ENCODE results near the gene CCDC80. TPM values are rescaled to one million over a fixed set of nuclear protein-coding genes. Genes with fewer than 3 reads are reported as not detected.

CCDC80 gene
- total RNA-seq, 6 experiments from 2014 or later, result 326 to 388 (median 358) TPM

DNA sequence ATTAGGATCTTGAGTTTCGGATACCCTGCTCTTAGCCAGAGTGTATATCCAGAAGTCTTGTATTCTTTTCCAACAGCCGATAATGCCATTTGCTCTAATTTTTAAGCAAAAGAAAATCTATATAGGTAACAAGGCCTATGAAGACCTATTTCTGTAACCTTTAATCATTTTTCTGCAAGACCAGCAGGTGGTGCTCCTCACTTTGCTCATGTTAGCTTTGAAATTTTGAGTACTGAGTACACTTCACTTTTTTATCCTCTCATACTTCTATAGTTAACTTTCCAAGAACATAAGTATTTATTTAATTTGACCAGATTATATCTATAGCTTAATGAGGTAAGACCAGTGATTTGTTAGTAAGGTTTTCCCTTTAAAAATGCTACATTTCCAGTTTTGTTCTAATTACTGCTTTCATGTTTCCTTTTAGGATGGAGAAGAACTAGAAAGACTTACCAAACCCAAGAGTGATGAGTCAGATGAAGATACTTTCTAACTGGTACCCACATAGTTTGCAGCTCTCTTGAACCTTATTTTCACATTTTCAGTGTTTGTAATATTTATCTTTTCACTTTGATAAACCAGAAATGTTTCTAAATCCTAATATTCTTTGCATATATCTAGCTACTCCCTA is 58.6 kb downstream of the CCDC80 start:
- peaks cover 4% of the 10 kb centered on the region for H3K36me3 Mint-ChIP-seq (ENCODE audit: low read depth)
- no peaks in the 10 kb centered on the region for H3K9me3 Mint-ChIP-seq
- peak; percentile 71 for DNase-seq
- peaks cover 45% of the 10 kb centered on the region for H3K4me1 Mint-ChIP-seq (ENCODE audit: low read depth)
- no peaks in the 10 kb centered on the region; the same call in 1 of the 2 replicates for H3K27me3 Mint-ChIP-seq (ENCODE audit: insufficient read depth)
- TF ChIP-seq, protein P1, sequence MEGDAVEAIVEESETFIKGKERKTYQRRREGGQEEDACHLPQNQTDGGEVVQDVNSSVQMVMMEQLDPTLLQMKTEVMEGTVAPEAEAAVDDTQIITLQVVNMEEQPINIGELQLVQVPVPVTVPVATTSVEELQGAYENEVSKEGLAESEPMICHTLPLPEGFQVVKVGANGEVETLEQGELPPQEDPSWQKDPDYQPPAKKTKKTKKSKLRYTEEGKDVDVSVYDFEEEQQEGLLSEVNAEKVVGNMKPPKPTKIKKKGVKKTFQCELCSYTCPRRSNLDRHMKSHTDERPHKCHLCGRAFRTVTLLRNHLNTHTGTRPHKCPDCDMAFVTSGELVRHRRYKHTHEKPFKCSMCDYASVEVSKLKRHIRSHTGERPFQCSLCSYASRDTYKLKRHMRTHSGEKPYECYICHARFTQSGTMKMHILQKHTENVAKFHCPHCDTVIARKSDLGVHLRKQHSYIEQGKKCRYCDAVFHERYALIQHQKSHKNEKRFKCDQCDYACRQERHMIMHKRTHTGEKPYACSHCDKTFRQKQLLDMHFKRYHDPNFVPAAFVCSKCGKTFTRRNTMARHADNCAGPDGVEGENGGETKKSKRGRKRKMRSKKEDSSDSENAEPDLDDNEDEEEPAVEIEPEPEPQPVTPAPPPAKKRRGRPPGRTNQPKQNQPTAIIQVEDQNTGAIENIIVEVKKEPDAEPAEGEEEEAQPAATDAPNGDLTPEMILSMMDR (IDR thresholded peaks at IDR 0.05), result peak; percentile 88
- H3K27ac Mint-ChIP-seq, result no peak overlapping the region
- no peak overlapping the region for H3K4me3 Mint-ChIP-seq

DNA sequence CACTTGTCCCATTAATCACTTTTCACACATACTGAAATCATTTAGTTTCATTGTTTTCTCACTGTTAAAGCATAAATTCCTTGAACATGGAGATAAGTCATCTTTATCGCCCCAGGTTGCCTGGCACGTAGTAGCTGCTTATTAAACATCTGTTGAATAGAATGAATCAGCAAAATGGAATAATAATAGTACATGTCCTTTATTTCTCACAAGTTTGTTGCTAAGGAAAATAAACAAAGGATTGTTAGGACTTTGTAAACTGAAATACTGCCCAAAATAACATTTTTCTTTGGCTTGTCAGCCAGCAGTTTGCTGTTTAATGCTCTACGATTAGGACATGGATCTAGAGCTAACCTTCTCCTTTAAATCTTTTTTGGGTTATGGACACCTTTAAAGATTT is 61.2 kb downstream of the CCDC80 start:
- TF ChIP-seq, protein P1 (IDR thresholded peaks at IDR 0.05), result no peak
- peak; percentile 76 for DNase-seq
- Mint-ChIP-seq H3K4me3 (no peak overlapping the region), H3K36me3 (ENCODE audit: low read depth) (peaks cover 10% of the 10 kb centered on the region), H3K9me3 (no peaks in the 10 kb centered on the region), H3K27ac (peak overlapping the region; percentile 79), H3K4me1 (ENCODE audit: low read depth) (peaks cover 32% of the 10 kb centered on the region), H3K27me3 (ENCODE audit: insufficient read depth) (no peaks in the 10 kb centered on the region)

DNA sequence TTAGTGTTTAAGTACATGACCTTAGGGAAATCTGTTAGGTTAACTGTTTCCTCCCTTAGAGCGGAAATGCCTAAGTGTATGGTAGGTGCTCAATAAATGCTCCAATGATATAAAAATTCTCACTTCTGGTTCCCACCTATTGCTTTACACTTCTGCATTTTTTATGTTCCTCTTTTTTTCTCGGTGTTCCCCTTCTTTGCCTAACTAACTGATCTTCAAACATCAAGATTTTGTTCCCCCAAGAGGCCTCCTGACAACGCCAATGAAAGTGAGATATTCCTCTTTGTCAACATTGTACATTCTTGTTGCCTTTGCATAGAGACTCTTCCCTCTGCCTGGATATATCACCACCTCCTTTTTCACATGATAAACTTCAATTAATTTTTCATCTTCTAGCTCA is 61.7 kb downstream of the CCDC80 start:
- Mint-ChIP-seq H3K27me3 (ENCODE audit: insufficient read depth) (no peaks in the 10 kb centered on the region), H3K27ac (peak overlapping the region; percentile 79)
- DNase-seq, result no peak

DNA sequence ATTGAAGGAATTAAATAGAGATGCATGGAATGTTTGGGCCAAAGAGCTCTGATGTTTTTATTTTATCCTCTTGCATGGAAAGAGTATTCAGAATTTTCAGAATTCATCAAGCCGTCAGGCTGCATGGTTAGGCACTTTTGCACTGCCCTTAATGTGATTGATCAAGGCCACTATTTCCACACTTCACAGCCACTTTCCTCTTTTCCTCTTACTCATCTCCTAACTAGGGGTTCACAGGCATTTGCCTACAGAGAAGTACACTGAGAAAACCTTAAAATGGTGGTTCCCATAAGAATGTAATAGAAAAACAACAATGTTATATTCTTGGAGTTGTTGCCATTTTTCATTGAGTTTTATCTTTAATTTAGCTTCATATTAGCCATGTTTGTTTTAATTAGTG is 68.2 kb downstream of the CCDC80 start:
- Mint-ChIP-seq H3K27me3 (ENCODE audit: insufficient read depth) (no peaks in the 10 kb centered on the region), H3K36me3 (ENCODE audit: low read depth) (peaks cover 16% of the 10 kb centered on the region), H3K9me3 (no peaks in the 10 kb centered on the region), H3K27ac (no peak overlapping the region), H3K4me3 (no peak overlapping the region), H3K4me1 (ENCODE audit: low read depth) (peaks cover 14% of the 10 kb centered on the region)
- no peak for DNase-seq
- TF ChIP-seq, protein P1 (IDR thresholded peaks at IDR 0.05), result no peak

More for the DNA sequence above, 61.7 kb downstream of the CCDC80 start:
- H3K36me3 Mint-ChIP-seq (ENCODE audit: low read depth), result peaks cover 10% of the 10 kb centered on the region
- H3K9me3 Mint-ChIP-seq, result no peaks in the 10 kb centered on the region
- TF ChIP-seq, protein P1 (IDR thresholded peaks at IDR 0.05), result no peak
- H3K4me3 Mint-ChIP-seq, result no peak overlapping the region
- peaks cover 32% of the 10 kb centered on the region for H3K4me1 Mint-ChIP-seq (ENCODE audit: low read depth)

DNA sequence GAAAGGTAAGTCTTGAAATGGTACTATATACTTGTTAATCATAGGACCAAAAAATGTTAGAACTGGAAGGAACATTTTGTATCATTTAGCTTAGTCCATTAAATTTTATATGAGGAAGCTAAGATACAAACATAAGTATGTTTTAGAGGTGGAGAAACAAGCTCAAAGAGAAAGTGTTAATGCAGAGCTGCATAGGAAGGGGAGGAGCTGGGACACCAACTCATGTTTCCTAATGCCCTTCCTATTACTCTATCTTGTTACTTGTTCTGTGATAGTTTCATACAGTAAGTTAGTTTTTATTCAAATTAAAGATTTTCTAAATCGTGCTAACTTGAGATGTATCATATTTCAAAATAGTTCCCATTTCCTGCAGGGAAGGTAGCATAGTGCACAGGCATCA is 71.7 kb downstream of the CCDC80 start:
- Mint-ChIP-seq H3K4me3 (no peak overlapping the region), H3K27ac (no peak overlapping the region), H3K36me3 (ENCODE audit: low read depth) (peaks cover 21% of the 10 kb centered on the region), H3K4me1 (ENCODE audit: low read depth) (peaks cover 12% of the 10 kb centered on the region), H3K27me3 (ENCODE audit: insufficient read depth) (no peaks in the 10 kb centered on the region), H3K9me3 (no peaks in the 10 kb centered on the region)
- no peak for DNase-seq
- TF ChIP-seq, protein P1 (IDR thresholded peaks at IDR 0.05), result no peak

Data from HFFc6 (cell line).